HepG2 (cell line): ENCODE measurements around the gene TK2. TPM values are rescaled to one million over a fixed set of nuclear protein-coding genes. Genes with fewer than 3 reads are reported as not detected.
"Not testable (repeated sequence)": the region's sequence is repeated elsewhere in the genome, so short reads cannot be mapped to it uniquely, and the experiment has no call there.

Experiments
- ATAC-seq: fragments of 200-7000 bp; cut with Tn5 transposase; 3 replicates; pipeline ENCODE4 v1.9.1; 2020; ENCODE audit warnings: mild to moderate bottlenecking, moderate library complexity
- BruUV-seq: library from RNA; stranded (reverse); fragments of 400-500 nt; replicated peaks from 2 replicates; lab custom pipeline; 2021; lab: Mats Ljungman, UMichigan
- CTCF ChIA-PET: fragments of 300-600 bp; formaldehyde crosslinking; extraction: SDS; loops from one replicate; lab custom pipeline; 2021; ENCODE audit warnings: low total read pairs, inconsistent platforms, low intra/inter-chr PET ratio; lab: Yijun Ruan, JAX
- POLR2A ChIA-PET: fragments of 350-600 bp; sonication (Branson Sonifier 250); formaldehyde crosslinking; loops from one replicate; lab custom pipeline; 2020; ENCODE audit warnings: antibody characterized with exemption, inconsistent platforms; lab: Yijun Ruan, JAX
- DNase-seq: peaks from one replicate; pipeline ENCODE4 v3.0.0-alpha.2; 2015; ENCODE audit warnings: low spot score
- FAIRE-seq: peaks from 3 replicates; lab custom pipeline; 2011; peaks lifted over from hg19 to GRCh38; lab: Jason Lieb, UNC
- H2AFZ ChIP-seq: one replicate; pipeline ENCODE4 v1.6.1; 2011; ENCODE audit warnings: low read length, inconsistent platforms
- H3K27ac ChIP-seq: fragments of 300-600 bp; 3 replicates; pipeline ENCODE4 v1.8.0; 2011; ENCODE audit warnings: mixed run types, mild to moderate bottlenecking, mixed read lengths, low read length, inconsistent platforms; ENCODE audit not compliant: insufficient read depth; ENCODE audit errors: extremely low read length
- H3K27me3 ChIP-seq, 2 experiments: fragments of 200-600 bp in 1 of 2; 2 replicates in 1 of 2; 3 replicates in 1 of 2; pipeline versions ENCODE4 v1.6.0 to v1.8.0; 2011; ENCODE audit warnings: low read length in 2 of 2, mild to moderate bottlenecking in 2 of 2, moderate library complexity in 2 of 2, inconsistent platforms in 1 of 2; ENCODE audit not compliant: insufficient read depth in 2 of 2, control insufficient read depth in 1 of 2
- H3K36me3 ChIP-seq, 2 experiments: fragments of 200-600 bp in 1 of 2; replicated peaks in 1 of 2; 2 replicates in 1 of 2; 3 replicates in 1 of 2; pipeline versions ENCODE4 v1.5.1 to v1.8.0; 2011; ENCODE audit warnings: low read length in 2 of 2, inconsistent platforms in 1 of 2; ENCODE audit not compliant: insufficient read depth in 2 of 2, control insufficient read depth in 1 of 2
- H3K4me1 ChIP-seq: 2 replicates; pipeline ENCODE4 v1.5.1; 2012; ENCODE audit warnings: low read length, inconsistent platforms; ENCODE audit not compliant: insufficient read depth
- H3K4me2 ChIP-seq: 2 replicates; pipeline ENCODE4 v1.6.0; 2011; ENCODE audit warnings: low read depth, low read length, inconsistent platforms
- H3K4me3 ChIP-seq, 3 experiments: fragments of 200-600 bp in 1 of 3; sonication (generic), shearing (Covaris generic) in 1 of 3; replicated peaks in 1 of 3; 2 replicates each; pipeline ENCODE4 v1.5.1; 2011 to 2016; ENCODE audit warnings: low read length in 3 of 3, inconsistent platforms in 2 of 3, low read depth in 2 of 3, mild to moderate bottlenecking in 2 of 3, control low read depth in 1 of 3, mixed read lengths in 1 of 3; ENCODE audit not compliant: insufficient read depth in 1 of 3
- H3K79me2 ChIP-seq: one replicate; pipeline ENCODE4 v1.6.1; 2011; ENCODE audit warnings: low read length, inconsistent platforms; ENCODE audit not compliant: insufficient read depth
- H3K9ac ChIP-seq: 2 replicates; pipeline ENCODE4 v1.6.0; 2011; ENCODE audit warnings: mild to moderate bottlenecking, low read depth, low read length, inconsistent platforms; ENCODE audit not compliant: insufficient read depth
- H3K9me3 ChIP-seq: 2 replicates; pipeline ENCODE4 v1.5.1; 2012; ENCODE audit warnings: mild to moderate bottlenecking, low read length
- H4K20me1 ChIP-seq: 2 replicates; pipeline ENCODE4 v1.6.0; 2011; ENCODE audit warnings: inconsistent platforms, mild to moderate bottlenecking, low read length, moderate library complexity; ENCODE audit not compliant: insufficient read depth
- MAF1 ChIP-seq: sonication (generic); formaldehyde crosslinking; IDR thresholded peaks from 2 replicates; pipeline ENCODE4 v1.5.0; 2020; ENCODE audit warnings: missing genetic modification reagents, borderline replicate concordance
- ZBTB37 ChIP-seq: sonication (generic); formaldehyde crosslinking; IDR thresholded peaks from 2 replicates; pipeline ENCODE4 v1.4.0; 2020; ENCODE audit warnings: mild to moderate bottlenecking, missing genetic modification reagents
- ZGPAT ChIP-seq: IDR thresholded peaks from 2 replicates; pipeline ENCODE4 v1.6.1; 2016; ENCODE audit warnings: mild to moderate bottlenecking
- ZNF770 ChIP-seq: sonication (generic); formaldehyde crosslinking; IDR thresholded peaks from 2 replicates; pipeline ENCODE4 v1.5.0; 2020; ENCODE audit warnings: mild to moderate bottlenecking, missing genetic modification reagents
- WGBS: methylation state at CpG from one replicate; pipeline ENCODE4 v1.1.6; 2017; ENCODE audit warnings: low lambda C conversion rate; 5-methylcytosine and 5-hydroxymethylcytosine counted together
- in situ Hi-C: cut with HindIII; loops from 2 replicates; pipeline ENCODE4 v1.10.0; 2017; ENCODE audit warnings: low pct_unique_long_range_greater_than_20kb; ENCODE audit not compliant: extremely low pct_ligation_motif_present
- intact Hi-C: fragments of 100-400 bp; cut with micrococcal nuclease; formaldehyde crosslinking; loops from one replicate; pipeline ENCODE4 v1.10.0; 2022; ENCODE audit not compliant: unreplicated experiment
- polyA plus RNA-seq, 8 experiments: library from polyadenylated mRNA; depleted of rRNA in 3 of 8; stranded (reverse) in 7 of 8; unstranded in 1 of 8; fragments of >200 nt; fragmentation: Illumina TruSeq in 4 of 8; extraction: Trizol in 4 of 8; gene quantifications; 2 replicates each; pipeline versions ENCODE4 v1.2.1 to v1.2.3, GENCODE V29; 2011 to 2016; ENCODE audit warnings: low read depth in 4 of 8, missing spikeins in 1 of 8, mixed read lengths in 1 of 8; ENCODE audit not compliant: insufficient read depth in 1 of 8
- total RNA-seq, 5 experiments: library from RNA; depleted of rRNA; stranded (reverse); fragments of >200 nt; fragmentation: Illumina TruSeq; extraction: Trizol; gene quantifications; 2 replicates each; pipeline ENCODE4 v1.2.3, GENCODE V29; 2016; ENCODE audit warnings: low read depth in 1 of 5

Gene TK2
- total and polyA plus RNA-seq, 2 of the 13 experiments (the other 11 are each of a cell fraction or from before 2014, with no cell fraction given), result 18.7 to 21.0 TPM

GRCh38 chr16:66596986-66597848 is 47.3 kb upstream of the TK2 start (continued):
- TF ChIP-seq ZGPAT (CRISPR knock-in tag) (no peak), MAF1 (CRISPR knock-in tag) (no peak), ZBTB37 (CRISPR knock-in tag) (no peak)

DNA sequence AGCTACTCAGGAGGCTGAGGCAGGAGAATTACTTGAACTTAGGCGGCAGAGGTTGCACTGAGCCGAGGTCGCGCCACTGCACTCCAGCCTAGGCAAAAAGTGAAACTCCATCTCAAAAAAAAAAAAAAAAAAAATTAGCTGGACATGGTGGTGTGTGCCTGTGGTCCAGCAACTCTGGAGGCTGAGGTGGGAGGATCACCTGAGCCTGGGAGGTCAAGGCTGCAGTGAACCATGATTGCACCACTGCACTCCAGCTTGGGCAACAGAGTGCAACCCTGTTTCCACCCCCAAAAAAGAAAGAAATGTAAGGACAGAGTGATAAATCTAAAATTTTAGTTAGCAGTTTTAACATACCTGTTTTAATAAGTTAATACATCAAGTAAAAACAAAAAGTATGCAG is 46.6 kb upstream of the TK2 start:
- FAIRE-seq, intact Hi-C loops, POLR2A ChIA-PET, H2AFZ ChIP-seq, ATAC-seq, H3K9ac ChIP-seq, CTCF ChIA-PET, BruUV-seq, H3K27ac ChIP-seq, H3K79me2 ChIP-seq, H3K9me3 ChIP-seq, H3K4me2 ChIP-seq, in situ Hi-C loops, H3K36me3 ChIP-seq, H3K4me1 ChIP-seq, DNase-seq, H3K27me3 ChIP-seq, H4K20me1 ChIP-seq, H3K4me3 ChIP-seq: not testable (repeated sequence)
- 79% methylated on average over 4 of the region's 4 CpGs for WGBS
- TF ChIP-seq ZNF770 (CRISPR knock-in tag), result peak; percentile 92
